Measurements from ENCODE around the gene TBCB.
"Not testable (repeated sequence)": the region's sequence is repeated elsewhere in the genome, so short reads cannot be mapped to it uniquely, and the experiment has no call there.

The TBCB gene

DNA sequence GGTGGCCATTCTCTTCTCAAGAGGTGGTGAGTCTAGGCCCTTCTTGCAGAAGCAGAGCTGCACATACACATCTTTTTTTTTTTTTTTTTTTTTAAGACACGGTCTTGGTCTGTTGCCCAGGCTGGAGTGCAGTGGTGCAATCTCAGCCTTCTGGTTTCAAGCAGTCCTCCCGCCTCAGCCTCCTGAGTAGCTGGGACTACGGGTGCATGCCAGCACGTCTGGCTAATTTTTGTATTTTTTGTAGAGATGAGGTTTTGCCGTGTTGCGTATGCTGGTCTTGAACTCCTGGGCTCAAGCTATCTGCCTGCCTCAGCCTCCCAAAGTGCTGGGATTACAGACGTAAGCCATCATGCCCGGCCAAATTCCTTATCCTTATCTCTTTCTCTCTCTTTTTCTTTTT is 58.6 kb downstream of the TBCB start:
- DNase-seq (ENCODE audit: low read depth) = not testable (repeated sequence)

Measured in stromal cell of bone marrow (primary cell).